GM18499 (cell line): Measurements from ENCODE around the gene CASKIN1.

Experiments
- ATAC-seq: cut with Tn5 transposase; IDR thresholded peaks from one replicate; pipeline ENCODE4 v1.9.1; 2021; ENCODE audit warnings: moderate number of reproducible peaks; ENCODE audit not compliant: insufficient read depth, unreplicated experiment

The CASKIN1 gene

DNA sequence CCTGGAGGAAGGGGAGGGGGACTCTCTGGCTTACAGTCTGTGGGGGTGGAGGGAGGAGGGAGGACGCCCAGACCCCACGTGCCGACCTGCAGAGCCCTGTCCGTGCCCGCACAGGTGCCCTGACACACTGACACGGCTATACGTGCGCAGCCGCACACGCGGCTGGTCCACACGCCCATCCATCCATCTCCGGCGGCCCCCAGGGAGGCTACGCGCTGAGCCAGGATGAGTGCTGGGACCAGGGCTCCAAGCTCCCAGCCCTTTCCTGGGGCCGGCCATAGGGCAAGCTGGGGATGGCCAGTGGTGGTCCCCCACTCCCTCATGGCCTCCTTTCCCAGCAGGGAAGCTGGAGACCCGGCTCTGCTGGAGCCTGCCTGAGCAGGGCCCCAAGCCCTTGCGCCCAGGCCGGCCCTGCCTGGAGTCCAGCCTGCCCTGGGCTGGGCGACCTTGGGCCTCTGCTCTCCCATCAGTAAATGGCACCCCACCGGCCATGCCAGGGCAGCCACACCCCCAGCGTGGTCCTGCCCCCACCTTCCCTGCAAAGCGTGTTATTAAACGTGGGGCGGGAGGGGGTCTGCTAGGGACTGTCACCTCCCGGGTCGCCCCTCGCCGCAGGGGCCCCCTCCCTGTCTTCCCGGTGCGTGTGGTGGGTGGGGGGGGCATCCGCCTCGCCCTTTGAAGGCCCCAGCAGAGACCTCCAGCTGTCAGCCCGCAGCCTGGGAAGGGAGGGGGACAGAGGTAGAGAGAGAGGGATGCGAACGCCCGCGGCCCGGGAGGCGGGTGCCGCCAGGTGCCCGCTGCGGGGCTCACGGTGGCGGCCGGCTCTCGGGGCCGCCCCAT, 863 bp downstream of the CASKIN1 start:
- ATAC-seq = no peak

DNA sequence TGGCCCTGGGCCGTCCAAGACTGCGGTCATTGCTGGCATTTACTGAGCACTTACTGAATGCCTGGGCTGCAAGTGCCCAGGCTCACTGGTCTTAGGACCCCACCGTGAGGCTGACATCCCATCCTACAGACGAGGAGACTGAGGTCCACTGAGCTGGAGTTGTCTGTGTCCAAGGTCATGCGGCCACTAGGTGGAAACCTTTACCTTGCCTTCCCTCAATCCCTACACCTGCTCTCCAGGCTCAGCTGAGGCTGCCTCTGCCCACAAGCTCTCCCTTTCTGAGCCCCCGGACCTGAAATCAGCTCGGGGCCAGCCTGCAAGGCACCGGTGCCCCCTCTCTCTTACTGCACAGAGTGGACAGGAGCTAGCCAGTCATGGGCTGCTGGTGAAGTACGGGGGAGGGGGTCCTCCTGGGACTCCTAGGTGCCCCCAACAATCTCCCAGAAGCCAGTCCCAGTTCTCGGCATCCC, 1.5 kb downstream of the CASKIN1 start:
- ATAC-seq = no peak

GRCh38 chr16:2194166-2194834, 2.1 kb downstream of the CASKIN1 start:
- no peak for ATAC-seq

DNA sequence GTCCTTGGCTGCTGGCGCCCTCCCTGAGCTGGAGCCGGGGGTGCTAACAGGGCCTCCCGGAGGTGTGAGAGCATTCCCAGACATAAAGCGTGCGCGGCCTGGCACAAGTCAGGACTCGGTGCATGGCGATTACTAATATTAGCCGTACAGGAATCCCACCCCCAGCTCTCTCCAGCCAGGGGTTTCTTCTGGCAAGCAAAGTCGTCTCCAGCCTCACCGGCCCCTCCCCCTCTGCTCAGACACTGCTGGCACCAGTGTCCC, 5.0 kb downstream of the CASKIN1 start:
- ATAC-seq = no peak

GRCh38 chr16:2190659-2191445, 5.6 kb downstream of the CASKIN1 start:
- no peak for ATAC-seq

DNA sequence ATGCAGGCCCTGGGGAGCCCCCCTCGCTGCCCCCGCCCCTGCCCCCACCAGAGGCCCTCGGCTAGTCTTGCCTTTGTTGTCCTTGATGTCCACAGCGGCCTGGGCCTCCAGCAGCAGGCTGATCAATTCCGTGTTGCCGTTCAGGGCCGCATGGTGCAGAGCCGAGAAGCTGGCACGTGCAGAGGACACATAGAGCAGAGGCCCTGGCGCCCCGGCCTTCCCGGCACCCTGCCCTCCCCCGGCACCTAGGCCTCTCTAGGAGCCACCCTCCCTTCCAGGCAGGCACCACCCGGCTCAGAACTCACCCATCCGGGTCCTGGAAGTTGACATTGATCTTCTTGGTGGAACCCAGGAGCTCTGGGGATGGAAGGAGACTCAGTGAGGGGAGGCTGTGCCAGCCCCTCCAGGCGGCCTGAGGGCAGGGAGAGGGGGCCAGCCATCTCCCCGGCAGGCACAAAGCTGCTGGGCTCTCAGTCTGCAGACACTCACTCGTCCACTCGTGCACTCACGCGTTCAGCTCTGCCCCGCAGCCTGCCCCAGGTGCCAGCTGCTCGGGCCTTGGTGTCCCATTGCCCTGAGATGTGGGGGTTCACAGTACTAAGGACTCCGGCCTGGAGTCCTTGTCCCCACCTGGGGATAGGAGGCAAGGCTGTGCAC, 6.3 kb downstream of the CASKIN1 start:
- no peak for ATAC-seq

DNA sequence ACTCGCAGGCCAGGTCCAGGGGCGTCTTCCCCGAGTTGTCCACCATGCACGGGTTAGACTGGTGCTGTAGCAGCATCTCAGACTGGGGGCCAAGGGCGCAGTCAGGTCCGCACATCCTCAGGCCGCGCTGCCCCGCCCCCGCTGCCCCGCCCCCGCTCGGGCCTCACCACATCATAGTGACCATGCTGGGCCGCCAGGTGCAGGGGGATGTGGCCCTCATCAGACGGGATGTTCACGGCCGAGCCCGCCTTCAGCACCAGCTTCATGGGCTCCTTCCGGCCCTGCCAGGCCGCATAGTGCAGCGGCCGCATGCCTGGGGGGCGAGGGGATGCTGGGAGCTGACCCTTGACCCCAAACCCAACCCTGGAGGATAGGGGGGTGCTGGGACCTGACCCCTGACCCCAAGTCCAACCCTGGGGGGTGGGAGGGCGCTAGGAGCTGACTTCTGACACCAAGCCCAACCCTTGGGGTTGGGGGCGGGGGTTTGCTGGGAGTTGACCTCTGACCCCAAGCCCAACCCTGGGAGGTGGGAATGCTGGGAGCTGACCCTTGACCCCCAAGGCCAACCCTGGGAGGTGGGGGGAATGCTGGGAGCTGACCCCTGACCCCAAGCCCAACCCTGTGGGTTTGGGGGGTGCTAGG, 7.0 kb downstream of the CASKIN1 start:
- ATAC-seq = no peak

DNA sequence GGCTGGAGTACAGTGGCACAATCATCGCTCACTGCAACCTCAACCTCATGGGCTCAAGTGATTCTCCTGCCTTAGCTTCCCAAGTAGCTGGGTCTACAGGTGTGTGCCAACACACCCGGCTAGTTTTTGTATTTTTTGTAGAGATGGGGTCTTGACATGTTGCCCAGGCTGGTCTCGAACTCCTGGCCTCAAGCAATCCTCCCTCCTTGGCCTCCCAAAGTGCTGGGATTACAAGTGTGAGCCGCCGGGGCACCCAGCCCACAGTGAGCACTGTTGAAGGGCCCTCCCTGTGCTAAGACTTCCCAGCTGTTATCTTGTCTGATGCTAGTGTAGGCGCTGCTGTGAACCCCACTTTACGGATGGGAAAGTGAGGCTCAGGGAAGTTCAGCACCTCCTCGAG, 8.0 kb downstream of the CASKIN1 start:
- no peak for ATAC-seq

DNA sequence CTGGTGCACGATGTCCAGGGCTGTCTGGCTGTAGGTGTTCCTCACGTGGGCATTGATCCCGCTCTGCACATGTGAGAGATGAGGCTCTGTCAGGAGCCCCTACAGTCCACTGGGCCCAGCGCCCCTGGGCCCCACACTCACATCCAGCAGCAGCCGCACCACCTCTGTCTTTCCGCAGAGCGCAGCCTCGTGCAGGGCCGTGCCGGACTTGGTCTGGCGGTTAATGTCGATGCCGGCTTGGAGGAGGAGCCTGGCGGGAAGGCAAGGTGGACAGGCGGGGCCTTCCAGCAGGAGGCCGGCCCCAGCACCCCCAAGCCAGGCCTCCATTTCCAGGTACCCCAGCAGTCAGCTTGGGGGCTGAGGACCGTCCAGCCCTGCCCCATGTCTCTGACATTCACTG, 9.2 kb downstream of the CASKIN1 start:
- ATAC-seq = no peak

- ATAC-seq = no peak
Measured at GRCh38 chr16:2186505-2186904, 9.9 kb downstream of the CASKIN1 start.

- ATAC-seq = no peak
Measured at GRCh38 chr16:2186064-2186463, 10.3 kb downstream of the CASKIN1 start.

DNA sequence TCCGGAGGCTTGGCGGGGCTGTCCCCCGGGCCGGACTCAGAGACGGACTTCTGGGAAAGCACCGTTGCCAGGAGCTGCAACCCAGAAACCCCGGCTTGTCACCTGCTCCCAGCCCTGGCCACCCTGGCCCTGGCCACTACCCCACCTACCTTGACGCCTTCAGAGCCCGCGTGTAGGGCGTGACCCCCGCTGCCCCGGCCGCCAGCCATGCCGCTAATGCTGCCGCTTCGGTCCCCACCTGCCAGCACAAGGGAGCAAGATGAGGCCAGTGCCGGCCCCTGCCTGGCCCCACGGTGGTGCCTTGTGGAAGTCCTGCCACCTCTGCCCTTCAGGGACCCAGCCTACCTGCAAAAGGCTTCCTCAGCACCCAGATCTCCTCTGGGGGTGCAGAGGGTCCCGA, 11.4 kb downstream of the CASKIN1 start:
- ATAC-seq = no peak

DNA sequence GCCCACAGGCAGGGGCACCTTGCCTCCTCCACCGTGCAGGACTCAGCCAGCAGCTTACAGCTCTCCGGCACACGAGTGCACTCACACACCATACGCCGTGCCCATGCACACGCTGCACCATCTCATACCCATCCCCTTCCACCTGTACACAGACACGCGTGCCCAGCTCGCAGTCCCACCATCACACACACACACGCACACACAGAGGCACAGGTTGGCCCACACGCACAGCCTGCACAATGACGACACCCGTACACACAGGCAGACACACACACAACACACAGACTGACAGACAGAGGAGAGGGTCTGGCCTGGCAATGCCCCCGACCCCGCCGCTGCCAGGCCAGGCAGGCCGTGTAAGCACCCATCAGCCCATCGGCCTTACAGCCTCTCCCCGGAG, 12.1 kb downstream of the CASKIN1 start:
- ATAC-seq = no peak

- ATAC-seq = no peak
Measured at GRCh38 chr16:2183671-2184070, 12.7 kb downstream of the CASKIN1 start.

DNA sequence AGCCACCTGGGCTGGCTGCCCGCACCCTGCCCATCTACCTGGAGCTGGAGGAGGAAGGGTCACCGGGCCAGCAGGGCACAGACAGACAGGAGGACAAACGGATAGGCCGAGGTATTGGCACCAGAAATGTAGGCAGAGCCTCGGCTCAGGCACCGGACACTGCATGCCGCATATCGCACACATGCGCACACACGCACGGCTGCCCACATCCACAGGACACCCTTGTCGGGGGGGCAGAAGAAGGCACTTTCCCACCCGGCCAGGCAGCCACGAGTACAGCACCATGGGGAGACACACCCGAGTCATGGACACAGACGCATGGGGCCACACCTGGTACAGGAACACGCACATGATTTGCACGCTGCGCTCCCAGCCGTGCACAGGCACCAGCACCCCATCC, 14.5 kb downstream of the CASKIN1 start:
- ATAC-seq = no peak

- no peak for ATAC-seq
Measured at GRCh38 chr16:2180962-2181923, 15.2 kb downstream of the CASKIN1 start.

DNA sequence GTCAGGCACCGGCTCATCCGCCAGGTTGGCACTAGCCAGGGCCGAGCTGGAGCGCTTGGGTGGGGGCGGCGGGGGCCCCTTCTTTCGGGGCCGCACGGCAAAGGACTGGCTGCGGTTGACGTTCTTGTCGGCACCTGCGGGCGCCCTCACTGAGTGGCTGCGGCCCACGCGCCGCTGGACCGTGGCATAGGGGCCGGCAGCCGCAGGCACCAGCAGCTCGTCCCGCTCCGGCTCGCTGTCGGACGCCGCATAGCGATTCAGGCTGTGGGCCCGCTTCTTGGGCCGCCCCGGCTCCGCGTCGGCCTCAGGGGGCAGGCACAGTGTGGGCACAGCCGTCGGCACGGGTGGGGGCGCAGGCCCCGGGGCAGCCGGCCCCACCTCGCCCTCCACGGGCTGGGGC, 15.9 kb downstream of the CASKIN1 start:
- ATAC-seq = no peak

GRCh38 chr16:2179576-2179975, 16.8 kb downstream of the CASKIN1 start:
- no peak for ATAC-seq

GRCh38 chr16:2179107-2179501, 17.3 kb downstream of the CASKIN1 start:
- no peak for ATAC-seq
